Neural progenitor cell (in vitro differentiated cells): Measurements from ENCODE around the gene CYSTM1. TPM values are rescaled to one million over a fixed set of nuclear protein-coding genes. Genes with fewer than 3 reads are reported as not detected.

Experiments used
- DNase-seq: peaks from one replicate; pipeline ENCODE4 v3.0.0-alpha.2; 2016; ENCODE audit warnings: low spot score
- H2AFZ ChIP-seq: fragments of 200-600 bp; sonication (generic); replicated peaks from 2 replicates; pipeline ENCODE4 v1.6.1; 2016; ENCODE audit warnings: antibody characterized with exemption
- H3F3A ChIP-seq: fragments of 200-600 bp; sonication (generic); 2 replicates; pipeline ENCODE4 v1.6.1; 2016; ENCODE audit warnings: antibody characterized with exemption, low read depth
- H3K27ac ChIP-seq: fragments of 200-600 bp; sonication (generic); 2 replicates; pipeline ENCODE4 v1.5.1; 2016; ENCODE audit warnings: mild to moderate bottlenecking
- H3K27me3 ChIP-seq: fragments of 200-600 bp; sonication (generic); 2 replicates; pipeline ENCODE4 v1.6.1; 2016; ENCODE audit warnings: mild to moderate bottlenecking, moderate library complexity
- H3K36me3 ChIP-seq: fragments of 200-600 bp; sonication (generic); 2 replicates; pipeline ENCODE4 v1.5.1; 2016
- H3K4me1 ChIP-seq: fragments of 200-600 bp; sonication (generic); 2 replicates; pipeline ENCODE4 v1.6.1; 2016; ENCODE audit warnings: mixed run types
- H3K4me2 ChIP-seq: fragments of 200-600 bp; sonication (generic); 2 replicates; pipeline ENCODE4 v1.6.1; 2016
- H3K4me3 ChIP-seq: fragments of 200-600 bp; sonication (generic); 2 replicates; pipeline ENCODE4 v1.5.1; 2016
- H3K79me2 ChIP-seq: fragments of 200-600 bp; sonication (generic); 2 replicates; pipeline ENCODE4 v1.6.1; 2016; ENCODE audit warnings: low read depth
- H3K9ac ChIP-seq: fragments of 200-600 bp; sonication (generic); 2 replicates; pipeline ENCODE4 v1.6.1; 2016
- H3K9me3 ChIP-seq: fragments of 200-600 bp; sonication (generic); 2 replicates; pipeline ENCODE4 v1.5.1; 2016; ENCODE audit warnings: low read depth
- H4K20me1 ChIP-seq: fragments of 200-600 bp; sonication (generic); 2 replicates; pipeline ENCODE4 v1.6.1; 2016; ENCODE audit warnings: low read depth
- H3K27ac Mint-ChIP-seq: 3 replicates; pipeline ENCODE4 v1.8.0; 2021; ENCODE audit warnings: mixed read lengths
- H3K27me3 Mint-ChIP-seq: 2 replicates; pipeline ENCODE4 v1.8.0; 2022; ENCODE audit warnings: low read depth, mild to moderate bottlenecking, inconsistent platforms, moderate library complexity, mixed read lengths; ENCODE audit not compliant: insufficient read depth
- H3K36me3 Mint-ChIP-seq: 3 replicates; pipeline ENCODE4 v1.8.0; 2021; ENCODE audit warnings: mixed read lengths
- H3K4me1 Mint-ChIP-seq: 3 replicates; pipeline ENCODE4 v1.8.0; 2021; ENCODE audit warnings: mixed read lengths
- H3K4me3 Mint-ChIP-seq: 3 replicates; pipeline ENCODE4 v1.8.0; 2021; ENCODE audit warnings: mild to moderate bottlenecking, moderate library complexity, mixed read lengths
- H3K9me3 Mint-ChIP-seq: 3 replicates; pipeline ENCODE4 v1.8.0; 2020; ENCODE audit warnings: mixed read lengths
- EZH2 ChIP-seq: fragments of 200-600 bp; sonication (generic); IDR thresholded peaks from 2 replicates; pipeline ENCODE4 v1.6.1; 2017; ENCODE audit warnings: antibody characterized with exemption, mild to moderate bottlenecking, moderate library complexity
- EZH2phosphoT487 ChIP-seq: fragments of 200-600 bp; sonication (generic); IDR thresholded peaks from 2 replicates; pipeline ENCODE4 v1.6.1; 2017; ENCODE audit warnings: antibody characterized with exemption
- total RNA-seq: library from RNA; depleted of rRNA; stranded (reverse); fragments of >200 nt; gene quantifications from 2 replicates; pipeline ENCODE4 v1.2.3, GENCODE V29; 2015; ENCODE audit warnings: low replicate concordance
- TF ChIP-seq, protein P1 (sequence below): fragments of 200-600 bp; sonication (generic); IDR thresholded peaks from 2 replicates; pipeline ENCODE4 v1.5.1; 2017; ENCODE audit warnings: antibody characterized with exemption, mild to moderate bottlenecking

CYSTM1 gene
- total RNA-seq, 1 donor from 2014 or later: 8.9 TPM

DNA sequence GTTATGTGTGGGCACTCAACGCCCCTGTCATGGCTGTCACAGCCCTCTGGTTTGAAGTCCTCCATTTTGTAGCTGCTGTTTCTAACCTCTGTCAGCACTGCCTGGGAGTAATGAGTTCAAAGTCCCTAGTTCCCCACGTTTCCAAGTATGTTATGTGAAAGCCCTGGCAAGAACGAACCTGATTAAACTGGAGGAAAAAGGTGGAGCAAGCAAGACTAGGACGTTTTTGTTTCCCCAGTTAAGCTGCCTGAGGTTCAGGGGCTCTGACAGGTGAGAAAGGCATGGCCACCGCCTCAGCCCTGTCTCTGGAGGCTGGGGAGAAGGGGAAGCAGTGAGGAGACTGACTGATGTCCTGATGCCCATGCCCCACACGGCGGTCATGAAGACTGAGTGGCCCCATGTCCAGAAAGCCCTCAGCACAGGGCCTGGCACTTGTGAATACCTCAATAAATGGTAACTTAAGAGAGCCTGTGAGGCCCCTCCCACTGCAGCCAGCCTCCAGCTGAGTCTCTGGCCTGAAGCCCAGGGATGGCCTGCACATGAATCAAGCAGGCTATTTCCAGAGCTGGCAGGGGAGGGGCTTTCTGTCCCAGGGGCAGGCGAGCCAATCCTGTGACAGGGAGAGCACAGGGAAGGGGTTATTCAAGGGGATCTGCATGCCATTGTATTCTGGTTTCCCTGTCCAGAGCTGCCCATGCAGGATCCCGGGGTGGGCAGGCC lies 66.2 kb downstream of the CYSTM1 start:
- no peaks in the 10 kb centered on the region for H3K9me3 ChIP-seq
- no peak overlapping the region for H3K4me3 Mint-ChIP-seq

DNA sequence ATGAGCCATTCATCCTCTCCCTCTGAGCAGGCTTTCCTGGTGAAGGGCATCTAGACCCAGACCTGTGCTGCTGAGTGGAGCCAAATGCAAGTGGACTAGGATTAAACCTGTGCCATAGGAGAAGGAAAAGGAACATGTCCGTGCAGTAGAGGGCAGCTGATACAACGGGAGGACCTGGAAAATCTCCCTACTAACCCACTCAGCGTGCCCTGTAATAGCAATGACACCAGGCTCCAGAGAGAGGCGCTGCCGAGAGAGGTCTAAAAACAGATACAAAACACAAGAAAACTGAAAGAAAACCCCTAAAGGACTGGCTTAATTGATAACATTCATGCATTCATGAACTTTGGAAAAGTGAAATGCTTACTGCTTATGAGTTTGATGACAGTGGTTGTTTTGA lies 67.1 kb downstream of the CYSTM1 start:
- Mint-ChIP-seq H3K27me3 (peaks cover 4% of the 10 kb centered on the region), H3K4me1 (peaks cover 29% of the 10 kb centered on the region), H3K27ac (peak overlapping the region; percentile 44), H3K9me3 (no peaks in the 10 kb centered on the region), H3K4me3 (no peak overlapping the region), H3K36me3 (no peaks in the 10 kb centered on the region)
- H3K4me1 ChIP-seq: peaks cover 14% of the 10 kb centered on the region
- no peak overlapping the region for H3K9ac ChIP-seq
- H3K9me3 ChIP-seq: no peaks in the 10 kb centered on the region
- no peaks in the 10 kb centered on the region for H3K79me2 ChIP-seq
- H2AFZ ChIP-seq: no peak overlapping the region
- H3F3A ChIP-seq: peaks cover 21% of the 10 kb centered on the region
- peaks cover 20% of the 10 kb centered on the region for H4K20me1 ChIP-seq
- H3K4me2 ChIP-seq: no peak overlapping the region
- no peaks in the 10 kb centered on the region for H3K27me3 ChIP-seq
- no peak overlapping the region for H3K27ac ChIP-seq
- H3K36me3 ChIP-seq: no peaks in the 10 kb centered on the region
- no peak overlapping the region for H3K4me3 ChIP-seq
- no peak for DNase-seq
- TF ChIP-seq EZH2 (no peak), EZH2phosphoT487 (no peak)
- TF ChIP-seq, protein P1, sequence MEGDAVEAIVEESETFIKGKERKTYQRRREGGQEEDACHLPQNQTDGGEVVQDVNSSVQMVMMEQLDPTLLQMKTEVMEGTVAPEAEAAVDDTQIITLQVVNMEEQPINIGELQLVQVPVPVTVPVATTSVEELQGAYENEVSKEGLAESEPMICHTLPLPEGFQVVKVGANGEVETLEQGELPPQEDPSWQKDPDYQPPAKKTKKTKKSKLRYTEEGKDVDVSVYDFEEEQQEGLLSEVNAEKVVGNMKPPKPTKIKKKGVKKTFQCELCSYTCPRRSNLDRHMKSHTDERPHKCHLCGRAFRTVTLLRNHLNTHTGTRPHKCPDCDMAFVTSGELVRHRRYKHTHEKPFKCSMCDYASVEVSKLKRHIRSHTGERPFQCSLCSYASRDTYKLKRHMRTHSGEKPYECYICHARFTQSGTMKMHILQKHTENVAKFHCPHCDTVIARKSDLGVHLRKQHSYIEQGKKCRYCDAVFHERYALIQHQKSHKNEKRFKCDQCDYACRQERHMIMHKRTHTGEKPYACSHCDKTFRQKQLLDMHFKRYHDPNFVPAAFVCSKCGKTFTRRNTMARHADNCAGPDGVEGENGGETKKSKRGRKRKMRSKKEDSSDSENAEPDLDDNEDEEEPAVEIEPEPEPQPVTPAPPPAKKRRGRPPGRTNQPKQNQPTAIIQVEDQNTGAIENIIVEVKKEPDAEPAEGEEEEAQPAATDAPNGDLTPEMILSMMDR: no peak

More for the DNA sequence above, 66.2 kb downstream of the CYSTM1 start:
- peak; percentile 88 for DNase-seq
- Mint-ChIP-seq H3K27ac (peak overlapping the region; percentile 5), H3K9me3 (no peaks in the 10 kb centered on the region), H3K4me1 (peaks cover 29% of the 10 kb centered on the region), H3K36me3 (no peaks in the 10 kb centered on the region), H3K27me3 (peaks cover 2% of the 10 kb centered on the region)
- Histone ChIP-seq H3K36me3 (no peaks in the 10 kb centered on the region), H3K4me3 (no peak overlapping the region), H3K4me1 (peaks cover 14% of the 10 kb centered on the region), H3K27ac (peak overlapping the region; percentile 63), H4K20me1 (peaks cover 14% of the 10 kb centered on the region), H3K4me2 (no peak overlapping the region), H3F3A (peaks cover 21% of the 10 kb centered on the region), H2AFZ (no peak overlapping the region), H3K27me3 (no peaks in the 10 kb centered on the region), H3K9ac (no peak overlapping the region), H3K79me2 (no peaks in the 10 kb centered on the region)
- TF ChIP-seq EZH2: no peak
- TF ChIP-seq EZH2phosphoT487: no peak
- TF ChIP-seq, protein P1: no peak

DNA sequence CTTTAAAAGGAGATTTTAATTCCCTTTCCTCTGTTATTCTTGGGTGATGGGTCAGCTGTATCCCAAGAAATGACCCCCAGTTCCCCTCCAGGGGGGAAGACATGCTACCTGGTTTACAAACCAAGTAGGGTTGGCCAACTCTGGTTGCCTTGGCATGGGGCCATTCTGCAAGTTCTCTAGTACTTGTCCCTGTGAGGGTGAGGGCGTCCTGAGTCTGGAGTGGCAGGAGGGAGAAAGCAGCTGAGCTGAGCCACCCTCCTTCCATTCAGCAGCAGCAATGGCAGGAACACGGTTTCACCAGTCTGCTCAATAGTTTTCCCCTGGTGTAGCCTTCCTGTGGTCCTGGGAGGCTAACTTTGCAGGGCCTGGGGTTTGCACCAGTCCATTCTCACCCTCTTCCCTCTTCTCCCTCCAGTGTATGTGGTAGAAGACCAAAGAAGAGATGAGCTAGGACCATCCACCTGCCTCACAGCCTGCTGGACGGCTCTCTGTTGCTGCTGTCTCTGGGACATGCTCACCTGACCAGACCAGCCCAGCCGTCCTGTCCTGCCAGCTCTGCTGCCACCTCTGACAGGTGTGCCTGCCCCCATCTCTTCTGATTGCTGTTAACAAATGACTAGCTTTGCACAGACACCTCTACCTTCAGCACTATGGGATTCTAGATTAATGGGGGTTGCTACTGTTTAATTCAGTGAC lies 68.0 kb downstream of the CYSTM1 start:
- Mint-ChIP-seq H3K4me1 (peaks cover 29% of the 10 kb centered on the region), H3K4me3 (no peak overlapping the region), H3K27me3 (peaks cover 4% of the 10 kb centered on the region), H3K9me3 (no peaks in the 10 kb centered on the region), H3K27ac (no peak overlapping the region), H3K36me3 (no peaks in the 10 kb centered on the region)
- Histone ChIP-seq H3F3A (peaks cover 21% of the 10 kb centered on the region), H3K27ac (no peak overlapping the region), H4K20me1 (peaks cover 20% of the 10 kb centered on the region), H3K4me2 (no peak overlapping the region), H2AFZ (no peak overlapping the region), H3K4me3 (no peak overlapping the region), H3K36me3 (no peaks in the 10 kb centered on the region), H3K79me2 (no peaks in the 10 kb centered on the region), H3K9me3 (no peaks in the 10 kb centered on the region), H3K4me1 (peaks cover 14% of the 10 kb centered on the region), H3K9ac (no peak overlapping the region), H3K27me3 (no peaks in the 10 kb centered on the region)
- TF ChIP-seq EZH2 (no peak), EZH2phosphoT487 (no peak)
- TF ChIP-seq, protein P1: no peak
- DNase-seq: no peak
